GM19351 (cell line): ENCODE data around the gene EFHD2.
"Not testable (repeated sequence)": the region's sequence is repeated elsewhere in the genome, so short reads cannot be mapped to it uniquely, and the experiment has no call there.

Experiments
- ATAC-seq: cut with Tn5 transposase; IDR thresholded peaks from one replicate; pipeline ENCODE4 v1.9.1; 2021; ENCODE audit warnings: mild to moderate bottlenecking, moderate library complexity; ENCODE audit not compliant: unreplicated experiment

EFHD2 gene

GRCh38 chr1:15409388-15410222 lies at the start of gene EFHD2:
EFHD2 (plus strand) TSS chr1:15409888; CDS start chr1:15409972, 84 bp downstream.
- peak; percentile 78 for ATAC-seq

- no peak for ATAC-seq
Measured at GRCh38 chr1:15360700-15361099, 49.0 kb upstream of the EFHD2 start.

- ATAC-seq = no peak
Measured at GRCh38 chr1:15362096-15362736, 47.5 kb upstream of the EFHD2 start.

- ATAC-seq = no peak
Measured at GRCh38 chr1:15362737-15363128, 47.0 kb upstream of the EFHD2 start.

- ATAC-seq = no peak
Measured at GRCh38 chr1:15364740-15365139, 44.9 kb upstream of the EFHD2 start.

GRCh38 chr1:15368888-15369287 lies 40.8 kb upstream of the EFHD2 start:
- ATAC-seq = no peak

GRCh38 chr1:15370268-15370667 lies 39.4 kb upstream of the EFHD2 start:
- no peak for ATAC-seq

- ATAC-seq = no peak
Measured at GRCh38 chr1:15370781-15371520, 38.7 kb upstream of the EFHD2 start.

GRCh38 chr1:15371610-15372545 lies 37.8 kb upstream of the EFHD2 start:
- ATAC-seq = no peak

- no peak for ATAC-seq
Measured at GRCh38 chr1:15378729-15379128, 31.0 kb upstream of the EFHD2 start.

GRCh38 chr1:15379151-15379550 lies 30.5 kb upstream of the EFHD2 start:
- not testable (repeated sequence) for ATAC-seq

GRCh38 chr1:15380601-15381508 lies 28.8 kb upstream of the EFHD2 start:
- ATAC-seq = no peak

GRCh38 chr1:15381805-15382204 lies 27.9 kb upstream of the EFHD2 start:
- ATAC-seq = no peak

- no peak for ATAC-seq
Measured at GRCh38 chr1:15382601-15383518, 26.8 kb upstream of the EFHD2 start.

GRCh38 chr1:15383810-15384209 lies 25.9 kb upstream of the EFHD2 start:
- ATAC-seq = no peak

- peak; percentile 49 for ATAC-seq
Measured at GRCh38 chr1:15384301-15384901, 25.3 kb upstream of the EFHD2 start.

GRCh38 chr1:15385420-15385819 lies 24.3 kb upstream of the EFHD2 start:
- no peak for ATAC-seq

GRCh38 chr1:15386164-15386749 lies 23.4 kb upstream of the EFHD2 start:
- no peak for ATAC-seq
